Stimulated activated CD4-positive, alpha-beta T cell treated with anti-CD3 and anti-CD28 coated beads, Interleukin-12 subunit alpha, Interleukin-12 subunit beta, amount 100 ng/mL, for 4 hours (primary cell): ENCODE measurements around the gene PGBD4.
"Not testable (repeated sequence)": the region's sequence is repeated elsewhere in the genome, so short reads cannot be mapped to it uniquely, and the experiment has no call there.

Source experiments
- DNase-seq: peaks from one replicate; pipeline ENCODE4 v3.0.0-alpha.2; 2020

PGBD4 gene

GRCh38 chr15:34114739-34115138 is 12.9 kb downstream of the PGBD4 start:
- DNase-seq = no peak

GRCh38 chr15:34116620-34117019 is 14.7 kb downstream of the PGBD4 start:
- no peak for DNase-seq

- no peak for DNase-seq
These were observed 17.4 kb downstream of the PGBD4 start for GRCh38 chr15:34119291-34119690.

GRCh38 chr15:34120420-34120819 is 18.5 kb downstream of the PGBD4 start:
- not testable (repeated sequence) for DNase-seq

- not testable (repeated sequence) for DNase-seq
These were observed 19.9 kb downstream of the PGBD4 start for GRCh38 chr15:34121786-34122185.

- DNase-seq = no peak
These were observed 20.9 kb downstream of the PGBD4 start for GRCh38 chr15:34122771-34123183.

- DNase-seq = no peak
These were observed 22.8 kb downstream of the PGBD4 start for GRCh38 chr15:34124651-34125050.

- no peak for DNase-seq
These were observed 24.1 kb downstream of the PGBD4 start for GRCh38 chr15:34125945-34126344.

- DNase-seq = no peak
These were observed 24.6 kb downstream of the PGBD4 start for GRCh38 chr15:34126522-34126921.

- DNase-seq = no peak
These were observed 27.0 kb downstream of the PGBD4 start for GRCh38 chr15:34128898-34129297.

- no peak for DNase-seq
These were observed 31.0 kb downstream of the PGBD4 start for GRCh38 chr15:34132881-34133280.

- no peak for DNase-seq
These were observed 31.6 kb downstream of the PGBD4 start for GRCh38 chr15:34133511-34133910.

- no peak for DNase-seq
These were observed 45.7 kb downstream of the PGBD4 start for GRCh38 chr15:34147371-34148140.

GRCh38 chr15:34154725-34155204 is 52.9 kb downstream of the PGBD4 start:
- no peak for DNase-seq

- DNase-seq = no peak
These were observed 54.0 kb downstream of the PGBD4 start for GRCh38 chr15:34155859-34156258.
